NCI-H2171 (cell line): Measurements from ENCODE around the gene GPR137B.
"Not testable (repeated sequence)": the region's sequence is repeated elsewhere in the genome, so short reads cannot be mapped to it uniquely, and the experiment has no call there.

Experiments used
- DNase-seq: peaks from one replicate; lab custom pipeline; 2025; lab: John Stamatoyannopoulos, UW

The GPR137B gene

GRCh38 chr1:236144446-236145150 lies 2.3 kb downstream of the GPR137B start:
- DNase-seq, result no peak

GRCh38 chr1:236147068-236147467 lies 4.7 kb downstream of the GPR137B start:
- DNase-seq, result no peak

GRCh38 chr1:236147521-236148469 lies 5.5 kb downstream of the GPR137B start:
- DNase-seq, result no peak

GRCh38 chr1:236148470-236148845 lies 6.1 kb downstream of the GPR137B start:
- DNase-seq, result no peak

DNA sequence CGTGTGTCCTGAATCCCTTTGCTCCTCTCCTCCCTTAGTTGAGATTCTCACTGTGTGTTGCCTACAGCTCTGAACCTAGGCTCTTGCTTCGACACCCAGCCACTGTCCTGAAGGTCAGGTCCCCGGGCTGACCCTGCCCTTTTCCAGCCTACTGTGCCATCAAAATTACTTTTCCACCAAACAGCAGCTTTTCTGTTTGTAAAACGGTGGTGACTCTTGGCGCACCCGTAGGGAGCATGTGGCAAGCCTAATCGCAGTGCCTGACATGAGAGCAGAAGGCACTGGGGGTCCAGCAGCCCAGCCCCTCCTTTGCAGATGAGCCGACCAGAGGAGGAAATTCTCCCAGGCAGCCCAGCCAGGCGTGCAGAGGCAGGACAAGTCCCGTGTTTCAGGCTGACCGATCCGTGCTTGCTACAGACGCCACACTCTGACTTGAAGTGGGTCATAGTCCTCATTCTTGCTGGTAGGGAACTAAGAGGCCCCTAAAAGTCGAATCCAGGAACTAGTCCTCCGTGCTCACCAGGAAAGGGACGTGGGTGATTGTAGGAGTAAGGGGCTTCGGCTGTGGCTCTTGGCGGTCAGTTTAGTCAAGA lies 6.8 kb downstream of the GPR137B start:
- no peak for DNase-seq

DNA sequence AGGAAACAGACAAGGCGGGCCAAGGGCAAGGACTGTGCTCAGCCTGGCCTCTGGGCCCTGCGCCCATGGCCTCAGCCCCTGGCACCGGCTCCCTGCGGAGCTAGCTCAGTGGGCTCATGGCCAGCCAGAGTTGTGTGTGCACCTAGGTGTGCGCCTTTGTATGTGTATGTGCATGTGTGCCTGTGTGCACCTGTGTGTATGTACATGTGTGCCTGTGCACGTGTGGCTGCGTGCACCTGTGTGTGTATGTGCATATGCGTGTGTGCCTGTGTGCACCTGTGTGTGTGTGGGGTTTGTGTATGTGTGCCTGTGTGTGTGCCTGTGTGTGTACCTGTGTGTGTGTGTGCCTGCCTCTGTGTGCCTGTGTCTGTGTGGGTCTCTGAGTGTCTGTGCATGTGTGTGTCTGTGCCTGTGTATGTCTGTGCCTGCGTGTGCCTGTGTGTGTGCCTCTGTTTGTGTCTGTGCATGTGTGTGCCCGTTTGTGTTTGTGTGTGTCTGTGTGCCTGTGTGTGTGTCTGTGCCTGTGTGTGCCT lies 7.4 kb downstream of the GPR137B start:
- DNase-seq, result no peak

DNA sequence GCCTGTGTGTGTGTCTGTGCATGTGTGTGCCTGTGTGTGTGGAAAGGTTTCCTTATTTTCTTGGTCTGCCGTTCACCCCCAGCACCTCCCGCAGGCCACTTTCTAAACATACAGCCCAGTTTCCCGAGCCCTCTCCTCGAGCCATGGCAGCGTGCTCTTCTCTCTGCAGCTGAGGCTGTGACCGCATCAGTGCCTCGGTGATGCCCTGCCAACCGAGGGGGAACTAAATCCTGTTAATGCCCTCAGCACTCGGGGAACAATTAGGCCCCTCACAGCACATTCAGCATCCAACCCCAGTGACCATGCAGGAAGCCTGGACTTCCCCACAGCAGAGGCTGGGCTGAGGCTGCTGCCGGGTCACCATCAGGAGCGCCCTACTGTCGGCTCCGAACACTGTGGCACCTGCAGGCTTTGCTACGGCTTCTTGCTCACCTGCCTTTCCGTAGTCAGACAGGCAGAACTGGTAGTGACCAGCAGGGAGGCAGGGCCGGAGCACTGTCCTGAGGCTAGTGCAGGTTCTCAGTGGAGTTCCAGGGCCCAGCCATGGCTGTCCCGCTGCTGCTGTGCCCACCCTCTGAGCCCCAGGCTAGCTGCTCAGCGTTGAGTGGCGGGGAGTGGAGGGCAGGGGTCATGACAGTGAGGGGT lies 8.1 kb downstream of the GPR137B start:
- no peak for DNase-seq

GRCh38 chr1:236150986-236151385 lies 8.6 kb downstream of the GPR137B start:
- no peak for DNase-seq

DNA sequence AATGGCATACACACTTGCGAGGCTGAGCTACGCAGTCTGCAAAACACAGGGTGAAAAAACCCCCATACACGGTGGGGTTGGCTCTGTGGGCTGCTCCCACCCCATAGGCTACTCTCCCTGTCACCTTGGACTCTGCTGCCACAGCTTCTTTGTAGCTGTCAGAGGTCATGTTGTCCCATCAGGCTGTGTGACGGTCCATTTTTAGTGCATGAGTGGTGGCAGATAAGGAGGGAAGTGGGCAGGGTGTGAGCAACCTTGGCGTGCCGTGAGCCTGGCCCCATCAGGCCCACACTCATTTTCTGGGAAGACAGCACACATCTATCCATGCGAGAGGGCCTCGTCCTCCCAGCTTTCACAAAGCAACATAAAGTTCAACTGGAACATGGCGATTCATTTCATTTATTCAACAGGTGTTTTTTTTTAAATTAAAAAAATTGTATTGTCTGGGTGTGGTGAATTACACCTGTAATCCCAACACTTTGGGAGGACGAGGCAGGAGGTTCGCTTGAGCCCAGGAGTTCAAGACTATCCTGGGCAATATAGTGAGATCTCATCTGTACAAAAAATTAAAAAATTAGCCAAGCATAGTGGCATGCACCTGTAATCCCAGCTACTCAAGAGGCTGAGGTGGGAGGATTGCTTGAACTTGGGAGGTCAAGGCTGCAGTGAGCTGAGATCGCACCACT lies 9.5 kb downstream of the GPR137B start:
- DNase-seq, result no peak

DNA sequence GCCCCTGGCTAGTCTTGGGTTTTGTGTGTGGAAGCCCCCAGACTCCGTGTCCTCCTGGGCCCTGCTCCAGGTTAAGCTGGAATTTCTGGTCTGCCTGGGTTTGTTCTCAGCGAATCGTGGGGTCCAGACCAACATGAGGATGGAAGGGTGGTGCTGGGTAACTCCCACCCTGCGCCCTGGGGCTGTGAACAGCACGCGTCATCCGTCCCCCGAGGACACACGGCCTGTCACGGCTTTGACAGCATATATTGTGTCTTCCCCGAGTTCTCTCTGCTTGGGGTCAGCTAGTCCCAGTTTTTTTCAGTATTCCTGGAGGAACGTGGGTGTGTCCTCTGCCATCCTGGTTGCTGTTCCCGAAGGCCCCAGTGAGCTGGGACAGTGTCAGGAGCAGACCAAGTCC lies 11.8 kb downstream of the GPR137B start:
- no peak for DNase-seq

DNA sequence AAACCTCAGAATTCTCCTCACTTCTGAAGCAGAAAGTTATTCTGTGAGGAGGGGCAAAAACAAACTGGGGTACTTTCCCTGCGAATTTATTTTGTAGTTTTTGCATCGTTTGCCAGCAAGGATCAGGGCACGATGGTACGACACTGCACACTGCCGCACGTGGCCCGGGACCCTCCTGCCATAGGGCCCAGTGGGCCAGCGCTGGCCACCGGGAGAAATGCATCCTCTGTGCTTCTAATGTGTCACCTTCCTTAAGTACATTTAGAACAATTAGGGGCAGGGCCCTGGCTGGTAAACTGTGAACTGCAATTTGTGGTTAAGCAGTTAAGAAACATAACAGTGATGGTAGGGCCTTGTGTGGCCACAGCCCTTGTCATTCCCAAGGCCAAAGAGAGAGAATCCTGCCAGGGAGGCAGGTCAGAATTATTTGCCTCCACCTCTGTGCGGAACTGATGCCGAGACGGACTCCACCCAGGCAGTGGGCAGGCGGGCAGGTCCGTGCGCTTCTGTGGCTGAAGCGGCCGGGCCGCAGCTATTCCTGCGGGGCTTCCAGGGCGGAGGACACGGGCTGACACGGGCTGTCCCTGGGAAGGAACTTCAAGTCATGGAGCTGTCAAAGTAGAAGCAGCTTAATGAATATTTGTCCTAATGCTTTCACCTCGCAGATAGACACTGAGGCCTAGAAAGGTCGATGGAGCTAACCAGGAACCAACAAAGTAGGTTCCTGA lies 12.5 kb downstream of the GPR137B start:
- no peak for DNase-seq

- no peak for DNase-seq
Measured at GRCh38 chr1:236155399-236155767, 13.0 kb downstream of the GPR137B start.

- no peak for DNase-seq
Measured at GRCh38 chr1:236155841-236156503, 13.6 kb downstream of the GPR137B start.

GRCh38 chr1:236156512-236157208 lies 14.3 kb downstream of the GPR137B start:
- no peak for DNase-seq

DNA sequence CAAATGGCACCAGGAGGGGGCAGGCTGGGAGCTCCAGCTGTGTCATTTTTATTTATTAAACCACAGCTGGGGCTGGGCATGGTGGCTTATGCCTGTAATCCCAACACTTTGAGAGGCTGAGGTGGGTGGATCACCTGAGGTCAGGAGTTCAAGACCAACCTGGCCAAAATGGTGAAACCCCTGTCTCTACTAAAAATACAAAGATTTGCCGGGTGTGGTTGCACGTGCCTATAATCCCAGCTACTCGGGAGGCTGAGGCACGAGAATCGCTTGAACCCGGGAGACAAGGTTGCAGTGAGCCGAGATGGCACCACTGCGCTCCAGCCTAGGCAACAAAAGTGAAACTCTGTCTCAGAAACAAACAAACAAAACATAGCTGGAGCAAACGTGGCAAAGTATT lies 15.7 kb downstream of the GPR137B start:
- DNase-seq, result not testable (repeated sequence)

DNA sequence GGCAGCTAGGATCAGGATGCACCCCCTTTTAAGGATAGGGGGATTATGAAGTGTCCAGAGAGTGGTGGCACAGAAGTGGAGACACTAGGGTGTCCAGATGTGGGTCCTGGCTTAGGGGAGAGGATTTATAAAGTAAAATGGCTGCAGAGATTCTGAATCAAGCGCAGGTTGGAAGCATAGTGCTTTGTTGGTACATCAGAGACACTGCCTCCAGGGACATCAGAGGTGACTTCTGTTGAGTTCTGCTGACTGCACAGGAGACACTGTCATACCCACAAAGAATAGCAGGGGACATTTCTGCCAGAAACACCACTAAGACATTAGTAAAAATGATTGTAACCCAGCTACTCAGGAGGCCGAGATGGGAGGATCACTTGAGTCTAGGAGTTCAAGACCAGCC lies 16.4 kb downstream of the GPR137B start:
- DNase-seq, result no peak

DNA sequence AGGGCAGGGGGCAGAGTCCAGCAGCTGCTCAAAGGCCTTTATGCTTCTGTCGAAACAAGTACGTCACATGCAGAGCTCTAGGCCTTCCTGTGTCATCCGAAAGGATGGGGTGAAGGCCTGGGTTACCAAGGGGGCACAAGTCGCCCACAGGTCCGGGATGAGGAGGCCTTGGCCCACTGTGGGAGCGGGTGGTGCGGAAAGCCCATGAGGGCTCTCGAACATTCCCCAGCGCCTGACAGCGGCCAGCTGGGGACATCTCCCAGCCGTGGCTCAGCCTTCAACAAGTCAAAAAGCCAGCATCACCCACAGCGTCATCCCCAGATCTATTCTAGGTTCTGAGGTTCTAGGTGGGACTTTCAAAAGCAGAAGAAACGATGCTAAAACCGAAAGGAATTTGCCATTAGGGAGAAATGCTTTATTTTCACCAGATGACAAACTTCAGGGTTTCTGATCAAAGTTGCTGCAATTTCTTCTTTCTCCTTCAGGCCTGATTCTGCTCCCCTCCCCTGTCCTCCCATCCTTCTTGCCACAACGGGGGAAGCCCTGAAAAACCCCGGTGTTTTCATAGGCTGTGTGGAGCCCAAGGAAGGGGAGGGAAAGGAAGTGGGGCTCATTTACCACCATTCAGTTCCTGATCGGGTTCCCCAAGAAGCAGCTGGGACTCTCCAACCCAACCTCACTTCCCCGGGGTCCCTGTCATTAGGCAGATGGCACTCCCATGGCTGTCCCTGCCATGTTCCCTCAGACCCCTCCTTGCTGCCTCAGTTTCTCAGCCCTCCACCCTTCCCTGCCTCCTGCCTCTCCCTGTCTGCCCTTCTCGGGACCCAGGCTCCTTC lies 17.6 kb downstream of the GPR137B start:
- DNase-seq, result no peak

- DNase-seq, result no peak
Measured at GRCh38 chr1:236160540-236161127, 18.3 kb downstream of the GPR137B start.
